SK-N-SH (cell line): Measurements from ENCODE around the gene TUBB1. TPM values are rescaled to one million over a fixed set of nuclear protein-coding genes. Genes with fewer than 3 reads are reported as not detected.

Experiments
- CTCF ChIA-PET: fragments of 300-600, 350-600 bp; formaldehyde crosslinking; extraction: SDS; loops from one replicate; lab custom pipeline; 2021; lab: Yijun Ruan, JAX
- POLR2A ChIA-PET: fragments of 350-600 bp; sonication (Branson Sonifier 250); formaldehyde crosslinking; extraction: SDS; loops from one replicate; lab custom pipeline; 2020; ENCODE audit warnings: antibody characterized with exemption, inconsistent platforms; lab: Yijun Ruan, JAX
- DNase-seq: peaks from one replicate; pipeline ENCODE4 v3.0.0; 2012
- H2AFZ ChIP-seq: fragments of 200-600 bp; sonication (generic); 2 replicates; pipeline ENCODE4 v1.8.1; 2016; ENCODE audit warnings: antibody characterized with exemption, mild to moderate bottlenecking, low read depth
- H3F3A ChIP-seq: fragments of 200-600 bp; sonication (generic); replicated peaks from 2 replicates; pipeline ENCODE3; 2016; ENCODE audit warnings: antibody characterized with exemption, mild to moderate bottlenecking; ENCODE audit not compliant: insufficient read depth
- H3K27ac ChIP-seq, 2 experiments: fragments of 200-500 bp in 1 of 2; fragments of 200-600 bp in 1 of 2; sonication (Bioruptor generic) in 1 of 2; sonication (generic), shearing (Covaris generic) in 1 of 2; 2 replicates each; pipeline versions ENCODE4 v1.5.1 to v1.6.1; 2014 to 2016; ENCODE audit warnings: low read depth in 2 of 2, inconsistent platforms in 1 of 2, low read length in 1 of 2, mild to moderate bottlenecking in 1 of 2, mixed read lengths in 1 of 2
- H3K27me3 ChIP-seq: fragments of 200-600 bp; sonication (generic), shearing (Covaris generic); 2 replicates; pipeline ENCODE4 v1.6.1; 2016; ENCODE audit warnings: mixed run types; ENCODE audit not compliant: insufficient read depth
- H3K36me3 ChIP-seq, 2 experiments: fragments of 200-500 bp in 1 of 2; fragments of 200-600 bp in 1 of 2; sonication (Bioruptor generic) in 1 of 2; sonication (generic) in 1 of 2; replicated peaks in 1 of 2; 2 replicates each; pipeline versions ENCODE3 to v1.5.1; 2014 to 2016; ENCODE audit warnings: low read length in 1 of 2, mild to moderate bottlenecking in 1 of 2; ENCODE audit not compliant: insufficient read depth in 2 of 2, control insufficient read depth in 1 of 2
- H3K4me1 ChIP-seq, 2 experiments: fragments of 200-500 bp in 1 of 2; fragments of 200-600 bp in 1 of 2; sonication (Bioruptor generic) in 1 of 2; sonication (generic), shearing (Covaris generic) in 1 of 2; 2 replicates each; pipeline versions ENCODE4 v1.5.1 to v1.6.1; 2014 to 2016; ENCODE audit warnings: low read depth in 1 of 2, low read length in 1 of 2, mixed run types in 1 of 2; ENCODE audit not compliant: insufficient read depth in 2 of 2, control insufficient read depth in 1 of 2
- H3K4me2 ChIP-seq: fragments of 200-600 bp; sonication (generic), shearing (Covaris generic); 2 replicates; pipeline ENCODE4 v1.6.1; 2017; ENCODE audit warnings: mixed run types
- H3K4me3 ChIP-seq, 2 experiments: fragments of 200-500 bp in 1 of 2; fragments of 200-600 bp in 1 of 2; sonication (Bioruptor generic) in 1 of 2; sonication (generic), shearing (Covaris generic) in 1 of 2; 2 replicates each; pipeline versions ENCODE4 v1.5.1 to v1.8.1; 2014 to 2016; ENCODE audit warnings: low read depth in 2 of 2, inconsistent platforms in 1 of 2, low read length in 1 of 2, mild to moderate bottlenecking in 1 of 2, mixed read lengths in 1 of 2, moderate library complexity in 1 of 2
- H3K79me2 ChIP-seq: fragments of 200-600 bp; sonication (generic); 2 replicates; pipeline ENCODE4 v1.8.1; 2017; ENCODE audit warnings: mild to moderate bottlenecking; ENCODE audit not compliant: insufficient read depth
- H3K9ac ChIP-seq: fragments of 200-600 bp; sonication (generic); 2 replicates; pipeline ENCODE4 v1.6.1; 2017; ENCODE audit warnings: mixed run types
- H3K9me2 ChIP-seq: fragments of 200-600 bp; sonication (generic); 2 replicates; pipeline ENCODE4 v1.6.1; 2017; ENCODE audit warnings: mixed run types
- H3K9me3 ChIP-seq: fragments of 200-600 bp; sonication (generic); 2 replicates; pipeline ENCODE4 v1.6.1; 2017; ENCODE audit warnings: mixed run types, mild to moderate bottlenecking, moderate library complexity
- H4K20me1 ChIP-seq: fragments of 200-600 bp; sonication (generic); 2 replicates; pipeline ENCODE4 v1.6.1; 2017; ENCODE audit warnings: mild to moderate bottlenecking, mixed run types; ENCODE audit not compliant: insufficient read depth
- EP300 ChIP-seq, 2 experiments: IDR thresholded peaks; 2 replicates each; pipeline versions ENCODE4 v1.4.0 to v1.6.1; 2012; ENCODE audit warnings: borderline replicate concordance in 1 of 2, low read depth in 1 of 2, low read length in 1 of 2
- EZH2phosphoT487 ChIP-seq: fragments of 200-600 bp; sonication (generic); IDR thresholded peaks from 2 replicates; pipeline ENCODE4 v1.6.1; 2017; ENCODE audit warnings: low read depth, mixed run types, mild to moderate bottlenecking, antibody characterized with exemption, moderate library complexity, borderline replicate concordance
- FOXJ3 ChIP-seq: sonication (generic); formaldehyde crosslinking; IDR thresholded peaks from 2 replicates; pipeline ENCODE4 v1.5.1; 2020; ENCODE audit warnings: mild to moderate bottlenecking, missing genetic modification reagents
- GATA2 ChIP-seq: sonication (generic); formaldehyde crosslinking; IDR thresholded peaks from 2 replicates; pipeline ENCODE4 v1.5.0; 2020; ENCODE audit warnings: mild to moderate bottlenecking, missing genetic modification reagents
- JUND ChIP-seq: IDR thresholded peaks from 2 replicates; pipeline ENCODE4 v1.4.0; 2012
- MXI1 ChIP-seq: IDR thresholded peaks from 2 replicates; pipeline ENCODE4 v1.6.1; 2012; ENCODE audit warnings: mild to moderate bottlenecking, low read depth, low read length, improper control_type of control experiment
- NRF1 ChIP-seq: IDR thresholded peaks from 2 replicates; pipeline ENCODE4 v1.6.1; 2012; ENCODE audit warnings: low read depth, mild to moderate bottlenecking, low read length
- RAD21 ChIP-seq: IDR thresholded peaks from 2 replicates; pipeline ENCODE4 v1.6.1; 2012; ENCODE audit warnings: mild to moderate bottlenecking, low read length
- SIN3A ChIP-seq: IDR thresholded peaks from 2 replicates; pipeline ENCODE4 v1.6.1; 2012; ENCODE audit warnings: low read depth, mild to moderate bottlenecking, low read length, moderate library complexity, borderline replicate concordance
- WGBS: methylation state at CpG from one replicate; pipeline ENCODE4 v1.1.6; 2017; ENCODE audit warnings: low lambda C conversion rate; 5-methylcytosine and 5-hydroxymethylcytosine counted together
- polyA plus RNA-seq, 3 experiments: library from polyadenylated mRNA; depleted of rRNA; stranded (reverse); fragments of >200 nt; gene quantifications; 2 replicates each; pipeline ENCODE4 v1.2.3, GENCODE V29; 2012
- TF ChIP-seq, protein P1 (sequence below): fragments of 150-350 bp; IDR thresholded peaks from 2 replicates; pipeline ENCODE4 v1.6.1; 2017; ENCODE audit warnings: antibody characterized with exemption, low read length, low read depth, borderline replicate concordance
- TF ChIP-seq, protein P2 (sequence below): IDR thresholded peaks from 2 replicates; pipeline ENCODE4 v1.4.0; 2012; ENCODE audit warnings: low read depth, borderline replicate concordance
- TF ChIP-seq, protein P3 (sequence below): fragments of 150-350 bp; IDR thresholded peaks from 2 replicates; pipeline ENCODE4 v1.6.1; 2016; ENCODE audit warnings: mild to moderate bottlenecking, low read depth, low read length
- TF ChIP-seq, protein P4 (sequence below): IDR thresholded peaks from 2 replicates; pipeline ENCODE4; 2012
- TF ChIP-seq, protein P5 (sequence below): IDR thresholded peaks from 2 replicates; pipeline ENCODE4 v1.4.0; 2012; ENCODE audit warnings: low read depth, borderline replicate concordance

TUBB1 gene
- polyA plus RNA-seq, 1 of the 3 experiments (the other 2 are of a cell fraction): not detected

DNA sequence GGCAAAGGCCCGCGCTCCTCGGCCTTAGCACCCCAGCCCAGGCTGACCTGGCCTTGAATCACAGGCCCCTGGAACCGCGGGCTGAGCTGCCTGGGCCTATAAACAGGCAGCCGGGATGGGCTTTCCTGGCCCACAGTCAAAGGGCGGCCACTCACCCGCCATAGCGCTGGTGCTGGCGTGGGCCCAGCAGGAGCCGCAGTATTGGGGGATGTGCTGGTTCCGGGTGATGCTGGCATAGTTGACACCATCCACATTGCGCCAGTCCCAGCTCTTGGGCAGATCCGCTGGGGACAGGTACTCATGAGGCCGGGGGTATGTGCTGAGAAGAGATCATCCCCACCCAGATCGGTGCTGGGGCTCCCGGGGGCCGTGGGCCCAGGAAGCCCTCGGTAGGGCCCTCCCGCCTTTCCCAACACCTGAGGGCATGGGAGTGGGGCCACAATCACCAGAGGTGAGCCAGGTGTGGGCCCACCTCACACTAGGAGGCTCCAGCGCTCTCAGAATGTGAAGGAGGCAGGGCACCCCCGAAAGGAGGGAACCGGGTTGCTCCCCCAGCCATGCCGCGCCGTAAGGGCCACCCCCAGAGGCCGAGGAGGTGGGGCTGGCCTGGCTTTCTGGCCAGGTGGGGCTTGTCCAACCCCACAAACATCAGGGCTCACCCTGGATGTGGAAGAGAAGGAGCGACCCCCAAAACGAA is 12.9 kb upstream of the TUBB1 start:
- POLR2A ChIA-PET: no interaction called here
- H3K27ac ChIP-seq: no peak overlapping the region
- WGBS: 82% methylated on average over 9 of the region's 29 CpGs
- CTCF ChIA-PET: interaction anchor here (1.4 kb wide), 1 partner anchor 12 kb away, joined by 4 read pairs; no protein-coding TSS in a partner anchor
- no peaks in the 10 kb centered on the region for H3F3A ChIP-seq
- no peaks in the 10 kb centered on the region for H3K9me2 ChIP-seq
- no peak overlapping the region for H3K9ac ChIP-seq
- no peaks in the 10 kb centered on the region for H3K27me3 ChIP-seq
- H3K9me3 ChIP-seq: no peaks in the 10 kb centered on the region
- no peaks in the 10 kb centered on the region for H4K20me1 ChIP-seq
- no peak for DNase-seq
- H3K36me3 ChIP-seq: no peaks in the 10 kb centered on the region
- TF ChIP-seq, protein P1, sequence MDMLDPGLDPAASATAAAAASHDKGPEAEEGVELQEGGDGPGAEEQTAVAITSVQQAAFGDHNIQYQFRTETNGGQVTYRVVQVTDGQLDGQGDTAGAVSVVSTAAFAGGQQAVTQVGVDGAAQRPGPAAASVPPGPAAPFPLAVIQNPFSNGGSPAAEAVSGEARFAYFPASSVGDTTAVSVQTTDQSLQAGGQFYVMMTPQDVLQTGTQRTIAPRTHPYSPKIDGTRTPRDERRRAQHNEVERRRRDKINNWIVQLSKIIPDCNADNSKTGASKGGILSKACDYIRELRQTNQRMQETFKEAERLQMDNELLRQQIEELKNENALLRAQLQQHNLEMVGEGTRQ: no peak
- TF ChIP-seq, protein P2, sequence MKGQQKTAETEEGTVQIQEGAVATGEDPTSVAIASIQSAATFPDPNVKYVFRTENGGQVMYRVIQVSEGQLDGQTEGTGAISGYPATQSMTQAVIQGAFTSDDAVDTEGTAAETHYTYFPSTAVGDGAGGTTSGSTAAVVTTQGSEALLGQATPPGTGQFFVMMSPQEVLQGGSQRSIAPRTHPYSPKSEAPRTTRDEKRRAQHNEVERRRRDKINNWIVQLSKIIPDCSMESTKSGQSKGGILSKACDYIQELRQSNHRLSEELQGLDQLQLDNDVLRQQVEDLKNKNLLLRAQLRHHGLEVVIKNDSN: no peak
- TF ChIP-seq RAD21 (no peak), SIN3A (no peak), EZH2phosphoT487 (no peak), GATA2 (CRISPR knock-in tag) (no peak), JUND (no peak), EP300 (IDR thresholded peaks at IDR 0.05; ENCODE audit: borderline replicate concordance in 1 of 2, low read depth in 1 of 2, low read length in 1 of 2) (no peak), NRF1 (no peak), FOXJ3 (CRISPR knock-in tag) (no peak), MXI1 (no peak)
- TF ChIP-seq, protein P3, sequence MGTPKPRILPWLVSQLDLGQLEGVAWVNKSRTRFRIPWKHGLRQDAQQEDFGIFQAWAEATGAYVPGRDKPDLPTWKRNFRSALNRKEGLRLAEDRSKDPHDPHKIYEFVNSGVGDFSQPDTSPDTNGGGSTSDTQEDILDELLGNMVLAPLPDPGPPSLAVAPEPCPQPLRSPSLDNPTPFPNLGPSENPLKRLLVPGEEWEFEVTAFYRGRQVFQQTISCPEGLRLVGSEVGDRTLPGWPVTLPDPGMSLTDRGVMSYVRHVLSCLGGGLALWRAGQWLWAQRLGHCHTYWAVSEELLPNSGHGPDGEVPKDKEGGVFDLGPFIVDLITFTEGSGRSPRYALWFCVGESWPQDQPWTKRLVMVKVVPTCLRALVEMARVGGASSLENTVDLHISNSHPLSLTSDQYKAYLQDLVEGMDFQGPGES: no peak
- TF ChIP-seq, protein P4, sequence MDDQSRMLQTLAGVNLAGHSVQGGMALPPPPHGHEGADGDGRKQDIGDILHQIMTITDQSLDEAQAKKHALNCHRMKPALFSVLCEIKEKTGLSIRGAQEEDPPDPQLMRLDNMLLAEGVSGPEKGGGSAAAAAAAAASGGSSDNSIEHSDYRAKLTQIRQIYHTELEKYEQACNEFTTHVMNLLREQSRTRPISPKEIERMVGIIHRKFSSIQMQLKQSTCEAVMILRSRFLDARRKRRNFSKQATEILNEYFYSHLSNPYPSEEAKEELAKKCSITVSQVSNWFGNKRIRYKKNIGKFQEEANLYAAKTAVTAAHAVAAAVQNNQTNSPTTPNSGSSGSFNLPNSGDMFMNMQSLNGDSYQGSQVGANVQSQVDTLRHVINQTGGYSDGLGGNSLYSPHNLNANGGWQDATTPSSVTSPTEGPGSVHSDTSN: no peak
- TF ChIP-seq, protein P5, sequence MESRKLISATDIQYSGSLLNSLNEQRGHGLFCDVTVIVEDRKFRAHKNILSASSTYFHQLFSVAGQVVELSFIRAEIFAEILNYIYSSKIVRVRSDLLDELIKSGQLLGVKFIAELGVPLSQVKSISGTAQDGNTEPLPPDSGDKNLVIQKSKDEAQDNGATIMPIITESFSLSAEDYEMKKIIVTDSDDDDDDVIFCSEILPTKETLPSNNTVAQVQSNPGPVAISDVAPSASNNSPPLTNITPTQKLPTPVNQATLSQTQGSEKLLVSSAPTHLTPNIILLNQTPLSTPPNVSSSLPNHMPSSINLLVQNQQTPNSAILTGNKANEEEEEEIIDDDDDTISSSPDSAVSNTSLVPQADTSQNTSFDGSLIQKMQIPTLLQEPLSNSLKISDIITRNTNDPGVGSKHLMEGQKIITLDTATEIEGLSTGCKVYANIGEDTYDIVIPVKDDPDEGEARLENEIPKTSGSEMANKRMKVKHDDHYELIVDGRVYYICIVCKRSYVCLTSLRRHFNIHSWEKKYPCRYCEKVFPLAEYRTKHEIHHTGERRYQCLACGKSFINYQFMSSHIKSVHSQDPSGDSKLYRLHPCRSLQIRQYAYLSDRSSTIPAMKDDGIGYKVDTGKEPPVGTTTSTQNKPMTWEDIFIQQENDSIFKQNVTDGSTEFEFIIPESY: no peak
- no peaks in the 10 kb centered on the region for H3K79me2 ChIP-seq
- H3K4me2 ChIP-seq: no peak overlapping the region
- no peak overlapping the region for H3K4me3 ChIP-seq
- H2AFZ ChIP-seq: no peak overlapping the region
- H3K4me1 ChIP-seq: peaks cover 7 to 11% of the 10 kb centered on the region in 2 experiments; a peak in 2 of 4 replicates
